Stimulated activated memory B cell treated with anti-CD40 and anti-IgM and Interleukin-4, amounts not matched to agents 10 μg/mL and 1 μg/mL and 100 μg/mL, for 72 hours (primary cell): ENCODE results near the gene SLC12A7.
"Not testable (repeated sequence)": the region's sequence is repeated elsewhere in the genome, so short reads cannot be mapped to it uniquely, and the experiment has no call there.

ENCODE experiments used
- ATAC-seq: fragments of 150-1000 bp; cut with Tn5 transposase; 2 replicates; pipeline ENCODE4 v1.10.0; 2021
- H3K27ac Mint-ChIP-seq: one replicate; pipeline ENCODE4 v1.8.0; 2022; ENCODE audit warnings: mild to moderate bottlenecking, mixed read lengths
- H3K27me3 Mint-ChIP-seq: one replicate; pipeline ENCODE4 v1.8.0; 2022; ENCODE audit warnings: mixed read lengths
- H3K36me3 Mint-ChIP-seq: one replicate; pipeline ENCODE4 v1.8.0; 2022; ENCODE audit warnings: mixed read lengths
- H3K4me1 Mint-ChIP-seq: one replicate; pipeline ENCODE4 v1.8.0; 2022; ENCODE audit warnings: mixed read lengths
- H3K4me3 Mint-ChIP-seq: one replicate; pipeline ENCODE4 v1.8.0; 2022; ENCODE audit warnings: mild to moderate bottlenecking, moderate library complexity, mixed read lengths
- H3K9me3 Mint-ChIP-seq: one replicate; pipeline ENCODE4 v1.8.0; 2022; ENCODE audit warnings: mixed read lengths

Gene SLC12A7

DNA sequence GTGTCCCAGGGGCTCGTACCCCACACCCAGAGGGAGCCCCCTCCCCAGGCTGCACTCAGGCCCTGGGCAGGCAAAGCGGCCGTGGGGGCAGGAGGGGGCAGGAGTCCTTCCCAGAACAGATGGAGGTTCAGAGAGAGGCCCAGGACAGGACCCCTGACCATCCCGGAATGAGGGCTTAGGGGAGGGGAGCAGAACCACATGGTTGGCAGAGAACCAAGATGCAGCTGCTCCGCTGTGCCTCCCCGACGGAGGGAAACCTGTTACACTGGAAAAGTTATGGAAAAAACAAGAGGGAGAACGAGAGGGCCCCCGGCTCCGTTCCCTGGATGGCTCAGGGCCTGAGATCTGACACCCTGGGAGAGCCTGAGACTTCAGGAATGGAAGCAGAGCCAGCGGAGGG is 22.7 kb downstream of the SLC12A7 start:
- Mint-ChIP-seq H3K4me1 (peaks cover 4% of the 10 kb centered on the region), H3K4me3 (no peak overlapping the region), H3K36me3 (peaks cover 37% of the 10 kb centered on the region), H3K27ac (no peak overlapping the region), H3K27me3 (no peaks in the 10 kb centered on the region), H3K9me3 (no peaks in the 10 kb centered on the region)
- no peak for ATAC-seq

GRCh38 chr5:1088726-1089125 is 23.1 kb downstream of the SLC12A7 start:
- no peaks in the 10 kb centered on the region for H3K9me3 Mint-ChIP-seq
- no peak overlapping the region for H3K4me3 Mint-ChIP-seq
- H3K4me1 Mint-ChIP-seq, result peaks cover 4% of the 10 kb centered on the region
- peaks cover 37% of the 10 kb centered on the region for H3K36me3 Mint-ChIP-seq
- no peak for ATAC-seq
- no peak overlapping the region for H3K27ac Mint-ChIP-seq
- H3K27me3 Mint-ChIP-seq, result no peaks in the 10 kb centered on the region

DNA sequence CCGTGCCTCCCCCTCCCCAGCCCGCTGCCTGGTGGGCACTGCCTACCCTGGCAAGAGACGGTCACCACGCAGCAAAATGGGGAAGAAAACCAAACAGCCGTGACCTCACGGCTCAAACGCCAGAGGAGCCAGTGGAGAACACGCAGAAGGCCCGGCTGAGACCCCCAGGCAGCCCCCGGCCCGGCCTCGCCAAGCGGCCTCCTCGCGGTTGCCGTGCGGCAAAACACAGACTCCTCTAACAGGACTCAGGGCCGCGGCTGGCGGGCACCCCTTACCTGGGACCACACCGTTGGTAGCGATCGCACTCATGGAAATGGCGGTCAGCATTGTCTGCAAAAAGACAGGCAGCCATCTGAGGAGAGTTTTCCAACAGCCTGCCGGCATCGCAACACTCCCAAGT is 23.8 kb downstream of the SLC12A7 start:
- H3K36me3 Mint-ChIP-seq, result peaks cover 37% of the 10 kb centered on the region
- H3K4me3 Mint-ChIP-seq, result no peak overlapping the region
- H3K4me1 Mint-ChIP-seq, result peaks cover 4% of the 10 kb centered on the region
- ATAC-seq, result no peak
- H3K27me3 Mint-ChIP-seq, result no peaks in the 10 kb centered on the region
- H3K27ac Mint-ChIP-seq, result no peak overlapping the region
- H3K9me3 Mint-ChIP-seq, result no peaks in the 10 kb centered on the region

- Mint-ChIP-seq H3K4me1 (peaks cover 4% of the 10 kb centered on the region), H3K27me3 (no peaks in the 10 kb centered on the region), H3K36me3 (peaks cover 37% of the 10 kb centered on the region), H3K27ac (no peak overlapping the region), H3K9me3 (no peaks in the 10 kb centered on the region), H3K4me3 (no peak overlapping the region)
- no peak for ATAC-seq
Observed at GRCh38 chr5:1087428-1087827, 24.4 kb downstream of the SLC12A7 start.

DNA sequence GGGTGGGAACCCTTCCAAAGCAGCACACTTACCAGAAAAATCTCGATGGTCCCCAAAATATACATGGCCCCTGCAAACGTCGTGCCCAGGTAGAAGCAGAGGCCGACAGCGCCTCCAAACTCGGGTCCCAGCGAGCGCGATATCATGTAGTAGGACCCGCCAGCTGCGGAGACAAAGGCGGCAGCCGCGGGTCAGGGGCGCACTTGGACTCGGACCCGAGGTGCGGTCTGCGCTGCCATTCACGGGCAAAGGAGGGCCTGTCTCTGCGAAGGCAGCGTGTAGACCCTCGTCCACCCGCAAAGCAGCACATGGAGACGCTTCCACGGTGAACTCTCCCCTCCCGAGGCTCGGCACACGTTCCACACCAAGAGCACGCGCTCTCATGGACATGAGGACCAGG is 25.0 kb downstream of the SLC12A7 start:
- Mint-ChIP-seq H3K27ac (no peak overlapping the region), H3K36me3 (peaks cover 37% of the 10 kb centered on the region), H3K4me1 (peaks cover 4% of the 10 kb centered on the region), H3K4me3 (no peak overlapping the region), H3K9me3 (no peaks in the 10 kb centered on the region), H3K27me3 (no peaks in the 10 kb centered on the region)
- ATAC-seq, result no peak

DNA sequence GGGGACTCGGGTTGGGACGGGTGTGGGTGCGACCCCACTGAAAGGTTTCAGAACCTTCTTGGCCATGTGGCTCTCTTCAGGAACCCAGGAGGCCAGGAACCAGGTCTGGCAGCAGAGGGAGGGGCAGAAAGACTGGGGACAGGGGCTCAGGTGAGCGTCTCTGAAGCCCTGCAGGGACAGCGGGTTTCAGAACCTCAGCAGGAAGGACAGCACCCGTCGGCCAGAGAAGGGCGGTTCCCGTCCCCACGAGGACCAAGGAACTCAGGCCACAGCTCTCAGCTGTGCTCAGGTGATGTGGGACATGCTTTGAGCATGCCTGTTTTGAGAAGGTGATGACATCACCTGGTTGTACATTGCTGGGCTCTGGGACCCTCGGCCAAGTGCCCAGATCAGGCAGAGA is 25.7 kb downstream of the SLC12A7 start:
- Mint-ChIP-seq H3K4me3 (no peak overlapping the region), H3K27me3 (no peaks in the 10 kb centered on the region), H3K27ac (no peak overlapping the region), H3K4me1 (peaks cover 4% of the 10 kb centered on the region), H3K9me3 (no peaks in the 10 kb centered on the region), H3K36me3 (peaks cover 42% of the 10 kb centered on the region)
- ATAC-seq, result no peak

DNA sequence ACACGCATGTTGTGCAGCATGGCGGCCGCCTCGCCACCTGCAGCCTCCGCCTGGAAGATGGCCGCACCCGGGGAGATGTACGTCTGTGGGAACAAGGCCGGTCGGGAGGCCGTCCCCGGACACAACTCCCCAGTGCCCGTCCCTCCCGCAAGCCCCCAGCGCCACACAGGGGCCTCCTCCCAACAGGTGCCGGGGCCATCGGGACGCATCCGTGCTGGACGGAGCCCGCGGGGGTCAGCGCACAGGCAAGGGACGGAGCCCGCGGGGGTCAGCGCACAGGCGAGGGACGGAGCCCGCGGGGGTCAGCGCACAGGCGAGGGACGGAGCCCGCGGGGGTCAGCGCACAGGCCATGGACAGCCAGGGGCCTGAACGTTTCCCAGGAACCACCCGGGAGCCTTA is 26.5 kb downstream of the SLC12A7 start:
- ATAC-seq, result no peak
- H3K4me3 Mint-ChIP-seq, result no peak overlapping the region

DNA sequence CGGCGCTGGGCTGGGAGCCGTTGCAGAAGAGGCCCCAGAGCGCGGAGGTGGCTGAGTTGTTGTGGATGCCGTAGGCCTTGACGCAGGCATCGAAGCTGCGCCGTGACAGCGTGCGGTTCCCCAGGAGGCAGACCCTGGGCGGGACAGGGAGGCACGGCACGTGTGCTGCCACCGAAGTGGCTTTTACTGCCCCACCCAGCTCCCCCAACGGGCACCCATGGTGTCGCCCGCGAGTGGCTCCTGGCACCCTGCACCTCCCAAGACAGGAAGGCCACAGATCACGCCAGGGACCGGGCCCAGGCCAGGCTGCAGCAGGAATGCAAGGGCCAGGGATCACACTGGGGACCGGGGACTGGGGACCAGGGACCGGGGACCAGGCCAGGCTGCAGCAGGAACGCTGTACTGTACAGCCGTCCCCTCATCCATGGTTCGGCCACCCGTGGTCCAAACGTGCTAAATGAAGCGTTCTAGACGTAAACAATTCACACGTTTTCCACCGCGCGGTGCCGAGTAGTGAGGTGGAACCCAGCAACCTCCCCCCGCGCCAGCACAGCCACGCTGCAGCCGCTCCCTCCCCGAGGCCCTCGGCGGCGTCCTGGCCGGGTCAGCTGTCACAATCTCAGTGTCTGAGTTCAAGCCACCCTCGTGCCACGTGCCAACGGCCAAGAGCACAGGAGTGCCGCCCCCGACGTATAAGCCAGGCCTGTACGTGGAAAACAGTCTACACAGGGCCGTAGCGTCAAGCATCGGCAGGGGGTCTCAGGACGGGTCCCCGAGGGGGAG is 27.8 kb downstream of the SLC12A7 start:
- Mint-ChIP-seq H3K36me3 (peaks cover 39% of the 10 kb centered on the region), H3K9me3 (no peaks in the 10 kb centered on the region), H3K27me3 (no peaks in the 10 kb centered on the region), H3K4me1 (peaks cover 4% of the 10 kb centered on the region), H3K4me3 (no peak overlapping the region), H3K27ac (no peak overlapping the region)
- no peak for ATAC-seq

More for the DNA sequence above, 26.5 kb downstream of the SLC12A7 start:
- no peaks in the 10 kb centered on the region for H3K9me3 Mint-ChIP-seq
- H3K36me3 Mint-ChIP-seq, result peaks cover 48% of the 10 kb centered on the region
- no peak overlapping the region for H3K27ac Mint-ChIP-seq
- peaks cover 4% of the 10 kb centered on the region for H3K4me1 Mint-ChIP-seq
- H3K27me3 Mint-ChIP-seq, result no peaks in the 10 kb centered on the region

DNA sequence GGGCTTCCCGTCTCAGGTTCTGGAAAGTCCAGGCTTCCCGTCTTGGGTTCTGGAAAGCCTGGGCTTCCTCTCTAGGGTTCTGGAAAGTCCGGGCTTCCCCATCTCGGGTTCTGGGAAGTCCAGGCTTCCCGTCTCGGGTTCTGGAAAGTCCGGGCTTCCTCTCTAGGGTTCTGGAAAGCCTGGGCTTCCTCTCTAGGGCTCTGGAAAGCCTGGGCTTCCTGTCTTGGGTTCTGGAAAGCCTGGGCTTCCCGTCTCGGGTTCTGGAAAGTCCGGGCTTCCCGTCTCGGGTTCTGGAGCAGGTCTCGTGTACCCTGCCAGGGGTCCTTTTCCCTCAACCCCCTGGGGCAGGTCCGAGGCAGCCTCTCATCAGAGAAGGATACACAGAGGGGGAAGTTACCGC is 28.8 kb downstream of the SLC12A7 start:
- not testable (repeated sequence) for H3K4me3 Mint-ChIP-seq, H3K4me1 Mint-ChIP-seq, H3K27me3 Mint-ChIP-seq, ATAC-seq, H3K27ac Mint-ChIP-seq, H3K9me3 Mint-ChIP-seq
- H3K36me3 Mint-ChIP-seq, result peaks cover 38% of the 10 kb centered on the region

- H3K27me3 Mint-ChIP-seq, result no peaks in the 10 kb centered on the region
- no peak for ATAC-seq
- H3K9me3 Mint-ChIP-seq, result no peaks in the 10 kb centered on the region
- peaks cover 4% of the 10 kb centered on the region for H3K4me1 Mint-ChIP-seq
- no peak overlapping the region for H3K27ac Mint-ChIP-seq
- no peak overlapping the region for H3K4me3 Mint-ChIP-seq
- peaks cover 40% of the 10 kb centered on the region for H3K36me3 Mint-ChIP-seq
Observed at GRCh38 chr5:1081519-1081918, 30.3 kb downstream of the SLC12A7 start.

DNA sequence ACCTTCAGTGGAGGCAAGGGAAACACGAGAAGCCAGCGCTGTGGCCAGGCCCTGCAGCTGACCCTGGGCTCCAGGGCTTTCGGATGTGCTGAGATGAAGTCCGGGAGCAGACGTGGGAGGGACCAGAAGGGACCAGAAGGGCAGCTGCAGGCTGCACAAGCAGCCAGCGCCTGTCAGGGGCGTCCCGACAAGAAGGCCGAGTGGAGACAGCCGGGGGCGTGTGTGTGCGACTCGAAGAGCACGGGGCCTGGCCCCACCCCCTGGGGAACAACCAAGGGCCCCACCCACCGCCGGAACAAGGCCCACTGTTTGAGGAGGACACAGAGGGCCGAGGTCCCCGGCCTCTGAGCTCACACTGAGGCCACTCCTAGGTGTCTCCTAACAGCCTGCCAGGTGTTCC is 31.4 kb downstream of the SLC12A7 start:
- Mint-ChIP-seq H3K27me3 (no peaks in the 10 kb centered on the region), H3K27ac (no peak overlapping the region), H3K9me3 (no peaks in the 10 kb centered on the region), H3K4me1 (peaks cover 4% of the 10 kb centered on the region), H3K4me3 (no peak overlapping the region), H3K36me3 (peaks cover 42% of the 10 kb centered on the region)
- ATAC-seq, result no peak

DNA sequence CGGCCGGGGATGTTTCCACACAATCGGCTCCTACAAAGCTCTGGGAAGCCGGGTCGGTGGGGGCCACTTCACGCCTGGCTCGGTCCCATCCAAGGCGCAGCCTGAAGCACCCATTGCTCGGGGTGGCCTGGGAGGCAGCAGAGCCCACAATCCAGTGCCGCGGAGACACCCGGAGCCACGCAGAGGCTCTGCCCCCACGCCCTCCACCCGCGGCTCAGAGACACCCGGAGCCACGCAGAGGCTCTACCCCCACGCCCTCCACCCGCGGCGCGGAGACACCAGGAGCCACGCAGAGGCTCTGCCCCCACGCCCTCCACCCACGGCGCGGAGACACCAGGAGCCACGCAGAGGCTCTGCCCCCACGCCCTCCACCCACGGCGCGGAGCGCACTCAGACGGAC is 31.9 kb downstream of the SLC12A7 start:
- no peak for ATAC-seq
- Mint-ChIP-seq H3K4me3 (no peak overlapping the region), H3K27ac (no peak overlapping the region), H3K9me3 (no peaks in the 10 kb centered on the region), H3K36me3 (peaks cover 42% of the 10 kb centered on the region), H3K27me3 (no peaks in the 10 kb centered on the region), H3K4me1 (peaks cover 4% of the 10 kb centered on the region)

GRCh38 chr5:1079486-1079885 is 32.4 kb downstream of the SLC12A7 start:
- peaks cover 3% of the 10 kb centered on the region for H3K4me1 Mint-ChIP-seq
- no peaks in the 10 kb centered on the region for H3K9me3 Mint-ChIP-seq
- H3K4me3 Mint-ChIP-seq, result no peak overlapping the region
- no peak for ATAC-seq
- peaks cover 37% of the 10 kb centered on the region for H3K36me3 Mint-ChIP-seq
- H3K27me3 Mint-ChIP-seq, result no peaks in the 10 kb centered on the region
- H3K27ac Mint-ChIP-seq, result no peak overlapping the region

DNA sequence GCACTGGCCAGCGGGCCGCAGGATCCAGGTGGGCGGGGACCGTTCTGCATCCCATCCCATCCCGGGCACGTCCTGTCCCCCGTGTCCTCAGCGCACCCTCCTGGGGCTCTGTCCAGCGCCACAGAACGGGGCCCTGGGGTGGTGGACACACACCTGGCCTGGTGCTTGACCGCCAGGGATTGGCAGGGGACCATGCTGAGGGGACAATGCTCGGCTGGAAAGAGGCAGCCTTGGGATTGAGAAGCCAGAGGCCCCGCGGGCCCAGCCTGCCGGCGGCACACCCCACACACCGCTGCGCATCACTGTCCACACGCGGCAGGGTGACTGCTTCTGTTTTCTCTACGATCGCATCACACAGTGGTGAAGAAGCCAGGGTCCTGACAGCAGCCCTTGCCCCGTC is 33.0 kb downstream of the SLC12A7 start:
- Mint-ChIP-seq H3K27ac (no peak overlapping the region), H3K4me1 (no peaks in the 10 kb centered on the region), H3K36me3 (peaks cover 35% of the 10 kb centered on the region), H3K4me3 (no peak overlapping the region), H3K9me3 (no peaks in the 10 kb centered on the region), H3K27me3 (no peaks in the 10 kb centered on the region)
- no peak for ATAC-seq

DNA sequence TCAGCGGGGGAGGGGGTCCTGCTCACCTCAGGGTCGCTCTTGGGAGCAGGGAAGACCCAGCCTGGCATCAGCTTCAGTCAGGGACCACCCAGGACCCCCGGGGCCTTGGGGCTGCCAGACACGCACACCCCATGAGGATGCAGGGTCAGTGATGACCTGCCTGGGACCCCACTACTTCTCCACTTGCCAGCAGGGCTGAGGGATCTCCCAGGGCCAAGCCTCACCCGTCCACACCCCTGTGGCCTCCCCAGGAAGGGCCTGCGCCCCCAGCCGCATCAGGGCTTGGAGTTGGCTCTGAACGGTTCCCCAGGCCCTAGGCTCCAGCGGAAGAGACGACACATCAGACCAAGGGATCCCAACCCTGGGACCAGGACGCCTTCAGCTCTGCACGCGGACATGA is 33.7 kb downstream of the SLC12A7 start:
- Mint-ChIP-seq H3K27me3 (no peaks in the 10 kb centered on the region), H3K4me1 (no peaks in the 10 kb centered on the region), H3K27ac (no peak overlapping the region), H3K9me3 (no peaks in the 10 kb centered on the region), H3K36me3 (peaks cover 39% of the 10 kb centered on the region), H3K4me3 (no peak overlapping the region)
- no peak for ATAC-seq

GRCh38 chr5:1077491-1078020 is 34.3 kb downstream of the SLC12A7 start:
- Mint-ChIP-seq H3K4me1 (no peaks in the 10 kb centered on the region), H3K4me3 (no peak overlapping the region), H3K27me3 (no peaks in the 10 kb centered on the region), H3K27ac (no peak overlapping the region), H3K36me3 (peaks cover 39% of the 10 kb centered on the region), H3K9me3 (no peaks in the 10 kb centered on the region)
- ATAC-seq, result no peak
